Thoracic aorta (tissue), 2 donors: Measurements from ENCODE around the gene DUSP6. TPM values are rescaled to one million over a fixed set of nuclear protein-coding genes. Genes with fewer than 3 reads are reported as not detected.
A peak's percentile ranks its signal among the peaks of the same experiment; 100 is the strongest.

Source experiments
- ATAC-seq: fragments of 150-250 bp; one replicate; pipeline ENCODE4 v1.8.0; 2017; ENCODE audit warnings: low read depth; ENCODE audit not compliant: insufficient number of reproducible peaks, low FRiP score
- DNase-seq: peaks from one replicate; pipeline ENCODE4 v3.0.0-alpha.2; 2020; ENCODE audit warnings: low spot score
- H3K27ac ChIP-seq, 2 donors: fragments of 200-600 bp; sonication (generic); 1 replicate in 1 of 2; 2 replicates in 1 of 2; pipeline ENCODE4 v1.5.1; 2016; ENCODE audit warnings: mild to moderate bottlenecking in 2 of 2, moderate library complexity in 2 of 2
- H3K27me3 ChIP-seq: fragments of 200-600 bp; sonication (generic); replicated peaks from 2 replicates; pipeline ENCODE4 v1.6.0; 2016; ENCODE audit warnings: mild to moderate bottlenecking; ENCODE audit not compliant: insufficient read depth
- H3K36me3 ChIP-seq: fragments of 200-600 bp; sonication (generic); one replicate; pipeline ENCODE4 v1.5.1; 2016
- H3K4me1 ChIP-seq, 2 donors: fragments of 200-600 bp; sonication (generic); 1 replicate in 1 of 2; 2 replicates in 1 of 2; pipeline versions ENCODE4 v1.5.1 to v1.6.0; 2016; ENCODE audit warnings: low read depth in 2 of 2, mild to moderate bottlenecking in 1 of 2; ENCODE audit not compliant: control insufficient read depth in 1 of 2
- H3K4me3 ChIP-seq: fragments of 200-600 bp; sonication (generic); 2 replicates; pipeline ENCODE4 v1.5.1; 2016; ENCODE audit warnings: mild to moderate bottlenecking
- H3K9me3 ChIP-seq: fragments of 200-600 bp; sonication (generic); 2 replicates; pipeline ENCODE4 v1.5.1; 2016
- CTCF ChIP-seq: fragments of 200-600 bp; sonication (generic); IDR thresholded peaks from one replicate; pipeline ENCODE4 v1.5.1; 2019; ENCODE audit warnings: antibody characterized with exemption
- total RNA-seq, 2 donors: library from RNA; depleted of rRNA; stranded (reverse); fragments of >200 nt; gene quantifications; one replicate each; pipeline versions ENCODE4 v1.1.0 to v1.2.3, GENCODE V29; 2016

Gene DUSP6
- total RNA-seq, 2 donors from 2014 or later, result 103 to 147 TPM

GRCh38 chr12:89347325-89347829 lies 4.9 kb downstream of the DUSP6 start:
- H3K9me3 ChIP-seq, result no peaks in the 10 kb centered on the region
- H3K27ac ChIP-seq, result peak overlapping the region in 1 of 2 donors; percentile 30
- H3K27me3 ChIP-seq, result no peaks in the 10 kb centered on the region
- TF ChIP-seq CTCF, result no peak
- ATAC-seq, result no peak
- peak overlapping the region; percentile 6 for H3K4me3 ChIP-seq
- DNase-seq, result no peak
- peaks cover 11 to 60% of the 10 kb centered on the region in 2 donors for H3K4me1 ChIP-seq
- H3K36me3 ChIP-seq, result no peaks in the 10 kb centered on the region

- Histone ChIP-seq H3K27ac (peak overlapping the region in 1 of 2 donors; percentile 30), H3K4me1 (peaks cover 11 to 60% of the 10 kb centered on the region in 2 donors), H3K9me3 (no peaks in the 10 kb centered on the region), H3K4me3 (peak overlapping the region; percentile 34), H3K36me3 (no peaks in the 10 kb centered on the region), H3K27me3 (no peaks in the 10 kb centered on the region)
- ATAC-seq, result no peak
- no peak for DNase-seq
- TF ChIP-seq CTCF, result no peak
Observed at GRCh38 chr12:89346741-89347324, 5.5 kb downstream of the DUSP6 start.

GRCh38 chr12:89345830-89346740 lies 6.2 kb downstream of the DUSP6 start:
- ATAC-seq, result no peak
- H3K27ac ChIP-seq, result peak overlapping the region; percentile 9 to 30
- peaks cover 11 to 60% of the 10 kb centered on the region in 2 donors for H3K4me1 ChIP-seq
- DNase-seq, result no peak
- H3K27me3 ChIP-seq, result no peaks in the 10 kb centered on the region
- peak overlapping the region; percentile 34 for H3K4me3 ChIP-seq
- no peak for TF ChIP-seq CTCF
- no peaks in the 10 kb centered on the region for H3K36me3 ChIP-seq
- H3K9me3 ChIP-seq, result no peaks in the 10 kb centered on the region

- no peaks in the 10 kb centered on the region for H3K36me3 ChIP-seq
- H3K27me3 ChIP-seq, result no peaks in the 10 kb centered on the region
- H3K27ac ChIP-seq, result peak overlapping the region in 1 of 2 donors; percentile 30
- peaks cover 11 to 57% of the 10 kb centered on the region in 2 donors for H3K4me1 ChIP-seq
- H3K4me3 ChIP-seq, result no peak overlapping the region
- ATAC-seq (no peak), DNase-seq (no peak)
- no peak for TF ChIP-seq CTCF
- no peaks in the 10 kb centered on the region for H3K9me3 ChIP-seq
Observed at GRCh38 chr12:89345376-89345775, 6.9 kb downstream of the DUSP6 start.

GRCh38 chr12:89344862-89345202 lies 7.5 kb downstream of the DUSP6 start:
- Histone ChIP-seq H3K4me3 (no peak overlapping the region), H3K4me1 (peaks cover 11 to 52% of the 10 kb centered on the region in 2 donors), H3K36me3 (no peaks in the 10 kb centered on the region), H3K9me3 (no peaks in the 10 kb centered on the region), H3K27ac (peak overlapping the region in 1 of 2 donors; percentile 40), H3K27me3 (no peaks in the 10 kb centered on the region)
- DNase-seq (no peak), ATAC-seq (no peak)
- TF ChIP-seq CTCF, result no peak
